Ishikawa (cell line): ENCODE results near the gene ZNF431.

Experiments
- EP300 ChIP-seq: IDR thresholded peaks from 2 replicates; pipeline ENCODE4 v1.6.1; 2012; ENCODE audit warnings: borderline replicate concordance
- RAD21 ChIP-seq: IDR thresholded peaks from 2 replicates; pipeline ENCODE4 v1.6.1; 2012; ENCODE audit warnings: low read depth
- TEAD4 ChIP-seq: IDR thresholded peaks from 2 replicates; pipeline ENCODE4 v1.6.1; 2012
- YY1 ChIP-seq: IDR thresholded peaks from 2 replicates; pipeline ENCODE4 v1.6.1; 2012; ENCODE audit warnings: low read depth

DNA sequence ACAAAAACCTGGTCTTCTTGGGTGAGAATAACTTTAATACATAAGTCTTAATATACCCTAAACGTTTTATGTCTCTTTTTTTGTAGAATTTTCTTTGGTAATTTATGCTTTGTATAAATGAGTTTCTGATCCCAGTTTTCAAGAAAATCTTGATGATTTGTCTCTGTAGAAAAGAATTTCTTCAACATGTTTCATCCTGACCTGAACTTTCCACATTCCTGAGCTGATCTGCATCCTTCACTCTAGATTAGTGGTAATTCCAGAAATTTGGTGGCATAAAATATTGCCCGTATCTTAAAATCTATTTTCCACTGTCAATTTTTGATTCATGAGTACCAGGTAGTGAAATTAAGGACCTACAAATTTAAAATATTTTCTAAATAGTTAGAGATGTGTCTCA lies 43.5 kb upstream of the ZNF431 start:
- TF ChIP-seq RAD21 (no peak), YY1 (no peak), EP300 (no peak), TEAD4 (no peak)
